GM19468 (cell line): ENCODE data around the gene ZNF669.
"Not testable (repeated sequence)": the region's sequence is repeated elsewhere in the genome, so short reads cannot be mapped to it uniquely, and the experiment has no call there.

Experiments used
- ATAC-seq: cut with Tn5 transposase; IDR thresholded peaks from one replicate; pipeline ENCODE4 v1.9.1; 2021; ENCODE audit warnings: mild to moderate bottlenecking, moderate library complexity, moderate number of reproducible peaks; ENCODE audit not compliant: unreplicated experiment; ENCODE audit errors: extremely low read depth

The ZNF669 gene

DNA sequence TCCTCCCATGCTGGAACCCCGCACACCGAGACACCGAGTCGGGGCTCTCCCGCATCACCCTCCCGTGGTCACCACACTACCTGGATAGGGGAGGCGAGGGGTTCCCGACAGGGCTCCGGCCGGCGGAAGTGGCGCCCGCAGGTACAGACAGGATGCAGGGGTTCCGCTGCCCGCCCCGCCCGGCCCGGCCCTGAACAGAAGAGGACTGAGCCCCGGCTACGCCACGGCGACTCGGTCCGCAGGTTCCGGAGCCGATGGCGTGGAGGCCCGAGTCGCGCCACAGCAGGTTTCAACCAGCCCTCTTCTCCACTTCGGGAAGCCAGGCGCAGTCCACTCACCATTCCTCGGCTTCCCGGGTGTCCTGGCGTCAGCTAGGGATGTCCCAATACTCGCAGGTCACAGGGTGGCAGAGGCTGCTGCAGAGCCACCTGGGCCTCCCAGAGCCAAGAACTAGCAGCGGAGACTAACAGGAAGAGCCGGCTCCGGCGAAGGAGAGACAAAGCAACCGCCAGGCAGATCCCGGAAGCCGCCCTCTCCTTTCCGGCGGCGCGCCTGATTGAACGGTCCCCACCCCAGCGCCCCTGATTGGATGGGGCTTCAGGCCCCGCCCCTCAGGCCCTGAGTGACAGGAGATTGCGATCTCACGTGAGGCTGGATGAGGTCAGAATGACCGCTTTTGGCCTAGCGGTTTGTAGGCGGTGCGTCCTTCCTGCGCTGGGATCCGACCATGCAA, at the start of gene ZNF669:
Gene ZNF669, minus strand, starts transcription at position 498 of the 733 bp plus-strand sequence. Its CDS starts 157 bp downstream, at position 341.
- peak; percentile 99 for ATAC-seq

DNA sequence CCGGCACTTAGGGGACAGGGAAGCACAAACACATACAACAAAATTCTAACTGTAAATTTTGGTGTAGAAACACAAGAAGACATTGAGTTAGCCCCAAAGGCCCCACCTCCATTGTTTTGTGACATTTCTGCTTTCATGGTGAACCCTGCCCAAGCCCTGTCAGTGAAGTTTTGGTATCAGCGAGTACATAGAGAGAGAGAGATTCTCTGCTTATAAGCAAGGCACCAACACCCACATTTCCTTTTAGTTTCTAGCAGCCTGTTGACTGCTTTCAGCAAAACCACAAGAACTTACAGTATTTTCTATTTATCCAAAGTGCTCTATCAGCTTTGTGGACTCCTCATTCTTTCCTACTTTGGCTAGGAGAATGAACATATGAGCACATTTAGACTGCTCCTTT, 43.6 kb upstream of the ZNF669 start:
- no peak for ATAC-seq

DNA sequence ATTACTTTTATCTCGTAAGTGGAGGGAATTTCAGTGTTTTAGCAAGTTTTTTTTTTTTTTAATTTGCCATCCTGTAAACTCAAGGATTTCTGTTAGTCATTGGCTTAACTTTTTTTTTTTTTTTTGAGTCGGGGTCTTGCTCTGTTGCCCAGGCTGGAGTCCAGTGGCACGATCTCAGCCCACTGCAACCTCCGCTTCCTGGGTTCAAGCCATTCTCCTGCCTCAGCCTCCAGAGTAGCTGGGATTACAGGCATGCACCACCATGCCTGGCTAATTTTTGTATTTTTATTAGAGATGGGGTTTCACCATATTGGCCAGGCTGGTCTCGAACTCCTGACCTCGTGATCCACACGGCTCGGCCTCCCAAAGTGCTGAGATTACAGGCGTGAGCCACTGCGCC, 43.0 kb upstream of the ZNF669 start:
- not testable (repeated sequence) for ATAC-seq

DNA sequence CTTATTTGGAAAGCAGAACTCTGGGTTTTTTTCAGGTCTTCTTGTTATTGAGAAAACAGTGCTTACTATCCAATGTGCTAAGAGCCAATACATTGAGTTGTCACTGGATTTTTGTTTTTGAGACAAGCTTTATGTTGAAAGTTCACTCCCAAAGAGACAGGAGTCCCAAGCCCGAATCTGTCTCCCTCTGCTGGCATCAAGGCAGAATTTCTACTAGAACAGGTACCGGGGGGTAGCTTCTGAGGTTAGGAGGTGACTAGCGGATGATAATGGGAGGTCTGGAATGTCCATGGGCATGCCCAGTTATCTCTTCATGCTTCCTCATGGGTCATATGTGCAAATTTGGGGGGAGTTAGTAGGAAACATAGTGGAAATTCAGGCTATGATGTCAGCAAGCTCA, 42.5 kb upstream of the ZNF669 start:
- no peak for ATAC-seq

DNA sequence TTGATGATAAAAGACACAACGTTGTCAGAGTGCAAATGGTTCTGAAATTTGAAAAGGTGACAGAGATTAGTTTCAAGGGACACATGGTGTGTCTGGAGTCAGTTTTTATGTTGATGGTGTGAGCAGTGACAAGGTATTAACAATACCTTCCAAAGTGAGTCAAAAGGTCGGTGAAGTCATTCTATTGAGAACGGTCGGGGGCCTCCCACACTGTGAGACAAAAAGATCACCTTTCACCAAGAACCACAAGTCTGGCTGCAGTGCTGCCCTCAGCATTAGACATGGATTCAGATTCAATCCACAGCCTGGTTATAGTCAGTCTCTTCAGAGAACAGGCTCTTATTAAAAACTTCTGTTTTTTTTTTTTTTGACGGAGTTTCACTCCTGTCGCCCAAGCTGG, 41.1 kb upstream of the ZNF669 start:
- no peak for ATAC-seq

DNA sequence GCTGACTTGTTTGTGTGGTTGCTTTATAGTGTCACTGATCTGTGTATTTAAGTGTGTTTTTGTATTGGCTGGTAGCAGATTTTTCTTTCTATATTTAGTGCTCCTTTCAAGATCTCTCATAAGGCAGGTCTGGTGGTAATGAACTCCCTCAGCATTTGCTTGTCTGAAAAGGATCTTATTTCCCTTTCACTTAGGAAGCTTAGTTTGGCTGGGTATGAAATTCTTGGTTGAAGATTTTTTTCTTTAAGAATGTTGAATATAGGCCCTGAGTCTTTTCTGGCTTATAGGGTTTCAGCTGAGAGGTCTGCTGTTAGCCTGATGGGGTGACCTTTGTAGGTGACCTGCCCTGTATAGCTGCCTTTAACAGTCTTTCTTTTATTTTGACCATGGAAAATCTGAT, 35.4 kb upstream of the ZNF669 start:
- ATAC-seq = not testable (repeated sequence)

DNA sequence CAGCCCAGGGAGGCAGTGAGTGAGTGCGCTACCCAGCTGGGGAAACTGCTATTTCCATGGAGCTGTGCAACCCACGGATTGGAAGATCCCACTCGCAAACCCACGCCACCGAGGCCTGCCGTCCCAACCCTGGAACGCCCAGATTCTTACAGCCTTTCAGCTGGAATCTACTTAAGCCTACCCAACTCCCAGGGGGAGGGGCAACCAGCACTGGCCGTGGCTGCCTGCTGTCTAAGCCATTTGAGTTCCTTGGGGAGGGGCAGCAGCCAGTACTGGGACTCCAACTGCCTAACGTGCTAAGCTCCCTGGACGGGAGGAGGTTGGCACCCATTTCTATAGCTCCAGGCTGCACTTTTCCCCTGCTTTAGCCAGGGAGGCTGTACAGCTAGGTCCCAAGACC, 27.1 kb upstream of the ZNF669 start:
- ATAC-seq = no peak

DNA sequence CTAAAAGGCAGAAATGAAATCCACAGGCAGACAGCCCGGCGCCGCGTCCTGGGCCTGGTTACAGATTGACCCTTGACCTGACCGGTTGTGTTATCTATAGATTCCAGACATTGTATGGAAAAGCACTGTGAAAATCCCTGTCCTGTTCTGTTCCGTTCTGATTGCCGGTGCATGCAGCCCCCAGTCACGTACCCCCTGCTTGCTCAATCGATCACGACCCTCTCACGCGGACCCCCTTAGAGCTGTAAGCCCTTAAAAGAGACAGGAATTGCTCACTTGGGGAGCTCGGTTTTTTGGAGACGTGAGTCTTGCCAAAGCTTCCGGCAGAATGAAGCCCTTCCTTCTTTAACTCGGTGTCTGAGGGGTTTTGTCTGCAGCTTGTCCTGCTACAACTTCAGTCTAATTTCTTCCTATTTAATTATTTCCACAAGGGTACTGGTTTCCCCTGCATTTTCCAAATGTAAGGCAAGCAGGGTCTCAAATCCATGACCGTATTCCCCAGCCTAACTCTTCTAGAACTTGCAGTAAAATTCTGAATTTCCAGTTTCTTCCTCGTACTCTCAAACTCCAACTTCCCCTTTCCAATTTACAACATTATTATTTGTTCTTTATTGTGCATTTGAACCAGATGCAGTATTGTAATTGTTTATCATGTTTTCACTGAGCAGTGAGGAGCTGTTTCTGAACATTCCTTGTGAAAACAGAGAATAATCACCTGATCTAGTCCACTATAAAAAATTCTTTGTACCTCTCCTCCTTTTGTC, 23.5 kb upstream of the ZNF669 start:
- not testable (repeated sequence) for ATAC-seq

DNA sequence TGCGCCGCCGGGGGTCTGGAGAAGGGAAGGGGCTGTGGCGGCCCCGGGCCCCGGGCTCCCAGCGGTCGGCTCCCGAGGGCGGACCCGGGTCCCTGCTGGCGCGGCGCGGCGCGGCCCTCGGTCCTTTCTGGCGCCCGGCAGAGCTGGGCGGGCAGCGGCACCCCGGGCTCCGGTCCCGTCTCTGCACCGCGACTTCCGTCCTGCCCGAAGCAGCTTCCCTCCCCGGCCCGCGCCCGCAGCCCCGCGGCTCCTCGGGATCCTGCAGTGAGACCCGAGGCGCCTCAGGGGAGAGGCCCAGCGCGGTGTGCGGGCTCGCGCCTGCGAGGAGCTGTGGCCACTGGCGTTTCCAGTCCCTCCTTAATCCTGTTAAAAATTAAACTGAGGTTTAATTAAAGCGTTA, 22.4 kb upstream of the ZNF669 start:
- ATAC-seq = peak; percentile 25

DNA sequence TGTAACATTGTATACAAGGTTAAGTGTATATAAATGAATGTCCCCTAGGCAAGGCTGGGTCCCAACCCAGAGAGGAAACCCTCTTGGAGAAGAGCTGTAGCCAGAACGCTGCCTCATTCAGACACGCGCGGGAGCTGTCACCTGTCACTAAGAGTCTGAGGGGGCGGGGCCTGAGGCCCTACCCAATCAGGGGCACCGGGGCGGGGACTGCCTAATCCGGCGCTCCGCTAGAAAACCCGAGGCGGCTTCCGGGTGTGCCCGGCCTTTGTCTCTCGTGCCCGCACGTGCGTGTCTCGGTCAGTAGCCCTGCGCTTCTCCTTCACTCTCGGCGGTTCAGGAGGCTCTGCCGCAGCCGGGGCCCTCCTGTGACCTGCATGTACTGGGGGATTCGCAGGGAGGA, 22.0 kb upstream of the ZNF669 start:
- peak; percentile 90 for ATAC-seq

DNA sequence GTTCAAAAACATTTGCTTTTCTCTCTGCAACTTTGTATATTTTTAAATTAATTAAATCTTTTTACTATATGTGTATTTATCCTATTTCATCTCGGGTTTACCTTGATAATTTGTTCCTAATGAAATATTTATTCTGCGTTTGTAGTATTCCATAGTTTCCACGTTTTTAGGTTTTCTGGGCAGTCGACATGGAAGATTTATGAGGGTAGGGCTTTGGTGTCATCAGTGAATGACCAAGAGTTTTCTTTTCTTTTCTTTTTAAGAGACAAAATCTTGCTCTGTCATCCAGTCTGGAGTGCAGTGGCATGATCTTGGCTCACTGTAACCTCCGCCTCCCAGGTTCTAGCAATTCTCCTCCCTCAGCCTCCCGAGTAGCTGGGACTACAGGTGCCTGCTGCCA, 17.2 kb upstream of the ZNF669 start:
- no peak for ATAC-seq

DNA sequence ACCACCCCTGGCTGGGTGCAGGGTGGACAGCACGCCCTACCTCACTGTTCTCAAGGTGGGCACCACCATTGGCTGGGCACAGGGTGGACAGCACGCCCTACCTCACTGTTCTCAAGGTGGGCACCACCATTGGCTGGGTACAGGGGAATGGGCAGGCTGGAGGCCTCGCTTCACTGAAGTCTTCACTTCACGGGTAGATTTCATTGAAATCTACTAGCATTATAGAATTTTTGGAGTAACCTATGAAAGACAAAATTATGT, 16.2 kb upstream of the ZNF669 start:
- ATAC-seq = not testable (repeated sequence)

DNA sequence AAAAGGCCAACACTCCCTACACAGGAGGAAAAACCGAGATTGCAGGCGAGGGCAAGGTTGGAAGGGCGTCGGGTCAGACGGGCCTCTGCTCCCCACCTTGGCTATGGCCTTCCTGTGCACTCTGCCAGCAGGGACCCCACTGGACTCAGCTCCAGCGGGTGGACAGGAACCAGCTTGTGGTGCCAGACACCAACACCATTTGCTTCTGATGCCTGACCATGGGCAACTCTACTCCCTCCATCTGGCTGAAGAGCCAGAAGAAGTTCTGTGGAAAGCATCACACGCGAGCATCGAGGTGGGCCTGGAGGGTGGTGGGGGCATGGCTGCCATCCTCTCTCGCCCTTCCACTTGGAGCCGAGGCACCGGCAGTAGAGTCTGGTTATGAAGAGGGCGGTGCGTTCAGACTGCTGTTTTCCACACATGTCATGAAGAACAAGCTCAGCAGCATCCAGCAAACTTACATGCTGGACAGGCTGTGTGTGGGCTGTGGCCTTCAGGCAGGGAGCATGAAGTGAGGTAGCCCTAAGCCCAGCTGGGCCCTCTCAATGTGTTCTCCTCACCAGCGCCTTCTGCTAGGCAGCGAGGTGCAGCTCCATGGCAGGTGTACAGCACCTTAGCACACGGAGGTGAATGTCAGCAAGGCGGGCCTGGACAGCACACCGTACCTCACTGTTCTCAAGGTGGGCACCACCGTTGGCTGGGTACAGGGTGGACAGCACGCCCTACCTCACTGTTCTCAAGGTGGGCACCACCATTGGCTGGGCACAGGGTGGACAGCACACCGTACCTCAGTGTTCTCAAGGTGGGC, 15.6 kb upstream of the ZNF669 start:
- ATAC-seq = no peak

DNA sequence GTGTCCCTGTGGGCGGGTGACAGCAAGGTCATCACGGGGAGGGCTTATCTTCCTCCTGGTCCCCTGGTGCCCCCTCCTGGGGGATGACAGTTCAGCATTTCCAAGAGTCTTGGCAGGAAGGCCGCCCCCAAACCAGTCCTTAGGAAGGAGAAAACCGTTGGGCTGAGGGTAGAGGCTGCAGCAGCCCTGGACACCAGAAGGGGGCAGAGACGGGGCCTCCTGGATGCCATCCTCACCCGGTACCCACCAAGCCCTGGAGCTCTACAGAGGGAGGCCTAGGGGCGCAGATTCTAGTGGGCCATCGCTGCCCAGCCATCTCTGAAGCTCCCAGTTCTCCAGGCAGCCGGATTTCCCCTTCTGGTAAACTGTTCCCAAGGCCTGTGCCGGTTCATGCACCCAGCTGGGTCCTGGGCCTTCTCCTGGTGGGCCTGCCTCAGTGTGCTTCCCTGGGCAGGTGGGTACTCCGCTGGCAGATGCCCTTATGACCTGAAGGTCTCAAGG, 14.8 kb upstream of the ZNF669 start:
- no peak for ATAC-seq

DNA sequence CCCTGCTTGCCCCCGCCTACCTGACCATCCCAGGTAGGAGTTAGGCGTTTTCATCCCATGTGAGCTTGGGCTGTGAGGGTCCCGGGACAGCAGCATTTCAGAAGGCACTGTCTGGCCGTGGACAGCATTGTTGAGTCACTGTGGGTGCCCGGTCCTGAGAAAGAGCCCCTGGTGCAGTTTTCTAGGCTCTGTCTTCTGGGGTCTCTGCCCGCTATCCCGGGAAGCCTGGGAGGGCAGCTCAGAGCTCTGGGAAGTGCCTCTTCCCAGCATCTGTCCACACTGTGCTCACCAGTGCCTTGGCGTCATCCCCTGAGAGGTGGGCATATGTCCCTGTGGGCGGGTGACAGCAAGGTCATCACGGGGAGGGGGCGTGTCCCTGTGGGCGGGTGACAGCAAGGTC, 11.4 kb upstream of the ZNF669 start:
- ATAC-seq = no peak

DNA sequence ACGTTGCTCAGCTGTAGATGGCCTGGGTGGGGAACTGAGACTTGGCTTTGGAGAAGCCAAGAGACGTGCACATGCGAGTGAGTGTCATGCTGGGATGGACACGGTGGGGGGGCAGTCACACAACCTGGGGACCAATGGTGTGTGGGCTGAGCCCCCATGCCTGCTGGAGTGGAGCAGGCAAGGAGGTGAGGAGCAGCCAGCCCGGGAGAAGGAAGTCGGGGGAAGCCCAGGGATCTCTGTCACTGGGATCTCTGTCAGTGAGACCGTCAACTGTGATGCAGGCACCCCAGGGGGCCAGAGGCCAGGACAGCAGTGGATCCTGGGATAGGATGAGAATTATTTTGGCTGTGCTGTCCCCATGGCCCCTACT, 11.0 kb upstream of the ZNF669 start:
- no peak for ATAC-seq

DNA sequence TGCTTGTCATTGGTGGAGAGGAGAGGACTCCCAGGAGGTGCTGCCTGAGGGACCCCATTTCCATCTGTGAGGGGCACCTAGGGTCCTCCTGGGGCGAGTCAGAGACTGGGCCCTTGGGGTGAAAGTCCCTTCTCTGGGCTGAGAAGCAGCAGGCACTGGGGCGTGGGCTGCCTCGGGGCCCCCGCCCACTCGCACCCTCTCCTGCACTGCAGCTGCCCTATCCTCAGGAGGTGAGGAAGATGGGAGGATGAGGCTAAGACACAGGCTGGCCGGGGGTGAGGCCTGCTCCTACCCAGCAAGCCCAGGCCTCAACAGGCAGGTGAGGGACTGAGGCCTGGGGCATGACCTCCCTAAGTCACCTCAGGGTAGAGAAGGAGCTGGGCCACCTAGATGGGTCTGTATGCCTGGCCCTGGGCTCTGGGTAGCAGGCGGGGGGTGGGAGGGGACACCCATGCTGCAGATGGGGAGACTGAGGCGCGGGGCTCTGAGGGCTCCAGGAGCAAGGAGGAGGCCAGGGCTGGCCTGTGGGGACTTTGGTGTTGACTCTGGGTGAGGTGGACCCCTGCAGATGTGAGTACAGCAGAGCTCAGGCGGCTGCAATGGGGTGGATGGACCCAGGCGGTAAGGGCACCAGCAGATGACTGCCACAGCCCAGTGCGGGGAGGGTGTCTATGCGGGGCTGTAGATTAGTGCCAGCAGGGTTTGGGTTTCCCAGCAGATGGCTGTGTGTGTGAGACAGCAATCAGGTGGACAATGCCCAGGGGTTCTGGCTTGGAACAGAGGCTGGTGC, 10.4 kb upstream of the ZNF669 start:
- no peak for ATAC-seq

DNA sequence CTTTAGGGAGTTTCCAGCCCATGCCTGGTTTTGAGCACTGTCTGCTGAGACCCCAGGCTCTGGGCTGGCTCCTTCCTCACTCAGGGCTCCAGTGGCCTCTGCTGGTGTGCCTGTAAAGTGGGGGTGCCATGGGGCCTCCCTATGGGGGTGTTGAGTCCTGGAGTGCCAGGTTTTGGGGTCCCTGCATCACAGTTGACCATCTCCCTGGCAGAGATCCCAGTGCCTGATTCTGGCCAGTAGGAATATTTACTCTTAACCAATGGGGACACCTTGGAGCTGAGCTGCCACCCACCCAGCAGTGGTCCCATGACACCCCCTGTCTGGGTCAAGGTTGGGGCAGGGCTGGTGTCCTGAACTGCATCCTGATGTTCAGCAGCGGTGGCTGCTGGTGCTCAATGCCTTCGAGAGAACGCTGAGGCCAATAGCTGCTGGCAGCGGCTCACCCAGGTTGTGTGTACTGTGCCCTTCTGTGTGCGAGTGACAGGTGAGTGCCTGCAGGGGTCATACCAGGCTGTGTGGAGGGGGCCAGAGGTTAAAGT, 9.6 kb upstream of the ZNF669 start:
- no peak for ATAC-seq

DNA sequence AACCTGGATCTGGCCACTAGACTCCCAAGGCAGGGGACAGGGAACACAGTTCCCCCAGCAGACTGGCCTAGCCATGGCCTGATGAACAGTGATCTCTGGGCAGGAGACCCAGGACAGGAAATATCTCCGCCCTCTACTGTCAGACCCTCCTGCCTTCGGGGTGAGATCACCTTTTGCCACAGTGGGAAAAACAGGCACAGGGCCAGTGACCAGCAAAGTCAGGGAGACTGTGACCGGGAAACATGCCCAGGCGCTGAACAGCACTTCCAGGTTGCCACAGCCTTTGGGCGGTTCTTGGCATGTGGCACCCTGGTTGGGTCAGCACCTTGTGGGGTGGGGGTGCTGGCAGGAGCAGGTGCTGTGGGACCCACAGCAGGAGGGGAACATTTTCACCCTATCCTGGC, 8.9 kb upstream of the ZNF669 start:
- ATAC-seq = no peak

DNA sequence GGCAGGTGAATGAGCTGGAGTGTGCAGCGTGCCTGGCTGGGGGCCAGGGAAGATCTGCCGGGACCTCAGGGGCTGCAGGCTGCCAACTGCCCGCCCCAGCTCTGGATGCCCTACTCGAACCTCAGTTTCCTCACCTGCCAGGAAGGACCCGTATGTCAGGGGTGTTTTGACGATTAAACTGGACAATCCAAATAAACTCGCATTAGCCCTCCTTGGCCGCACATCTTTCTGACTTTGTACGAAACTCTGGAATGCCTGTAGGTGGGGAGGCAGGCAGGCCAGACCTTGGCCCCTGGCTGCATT, 8.3 kb upstream of the ZNF669 start:
- ATAC-seq = no peak
